Measurements from ENCODE around the gene CD99L2. TPM values are rescaled to one million over a fixed set of nuclear protein-coding genes. Genes with fewer than 3 reads are reported as not detected.

Gene CD99L2
- total RNA-seq, 1 experiment from 2014 or later = 156 TPM

DNA sequence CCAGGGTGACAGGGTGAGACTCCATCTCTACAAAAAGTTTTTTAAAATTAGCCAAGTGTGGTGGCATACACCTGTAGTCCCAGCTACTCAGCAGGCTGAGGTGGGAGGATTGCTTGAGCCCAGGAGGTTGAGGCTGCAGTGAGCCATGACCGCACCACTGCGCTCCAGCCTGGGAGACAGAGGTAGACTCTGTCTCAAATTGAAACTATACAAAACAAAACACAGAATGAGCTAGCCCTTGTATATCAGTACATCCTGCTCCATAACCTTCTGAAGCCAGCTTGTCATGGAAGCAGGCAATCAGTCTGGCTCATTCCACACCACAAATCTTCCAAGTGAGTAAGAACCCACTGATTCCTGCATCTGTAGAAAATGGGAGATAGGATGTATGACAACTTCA lies 49.0 kb downstream of the CD99L2 start:
- ChIA-PET POLR2A (interaction anchor here (0.5 kb wide), 1 partner anchor 8 kb away, joined by 3 read pairs; no protein-coding TSS in a partner anchor), CTCF (no interaction called here)
- Histone ChIP-seq H3K27ac (ENCODE audit: low read length) (peak overlapping the region; percentile 84), H3K36me3 (ENCODE audit: control insufficient read depth, insufficient read depth, low read length) (no peaks in the 10 kb centered on the region), H3K27me3 (ENCODE audit: control insufficient read depth, insufficient read depth, low read length) (no peaks in the 10 kb centered on the region), H3K9me3 (ENCODE audit: control insufficient read depth, insufficient read depth, low read depth, low read length) (no peaks in the 10 kb centered on the region), H3K4me3 (ENCODE audit: low read depth in 2 of 2, low read length in 2 of 2) (no peak overlapping the region), H3K4me1 (ENCODE audit: control insufficient read depth, insufficient read depth, low read length) (peaks cover 45% of the 10 kb centered on the region)
- TF ChIP-seq SIN3A (IDR thresholded peaks at IDR 0.05; ENCODE audit: borderline replicate concordance, insufficient read depth, low read depth, low read length) = no peak
- intact Hi-C loops (cut with micrococcal nuclease; ENCODE audit: unreplicated experiment) (no loop called here), in situ Hi-C loops (cut with HindIII; ENCODE audit: low pct_unique_long_range_greater_than_20kb, low sequenced_read_pairs) (no loop called here)
- ATAC-seq (peak; percentile 38), DNase-seq (ENCODE audit: low read depth, low spot score) (no peak)
- BruUV-seq (replicated peaks) = no TSS peak

DNA sequence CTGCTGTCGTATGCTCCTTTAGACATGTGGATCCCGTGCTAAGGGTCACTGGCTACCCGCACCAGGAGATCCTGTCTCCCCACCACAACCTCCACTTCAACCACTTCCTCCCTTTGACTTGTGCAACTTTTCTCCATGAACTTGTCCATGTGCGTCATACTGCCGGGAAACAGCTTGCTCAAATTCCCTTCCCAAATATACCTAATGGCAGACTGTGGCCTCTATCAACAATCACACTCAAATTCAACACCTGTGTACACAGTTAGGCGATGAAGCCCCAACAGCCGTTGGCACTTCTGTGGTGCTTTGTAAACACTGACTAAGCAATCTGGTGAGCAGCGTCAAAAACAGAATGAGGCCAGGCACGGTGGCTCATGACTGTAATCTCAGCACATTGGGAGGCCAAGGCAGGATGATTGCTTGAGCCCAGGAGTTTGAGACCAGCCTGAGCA lies 49.5 kb downstream of the CD99L2 start:
- no peaks in the 10 kb centered on the region for H3K36me3 ChIP-seq (ENCODE audit: control insufficient read depth, insufficient read depth, low read length)
- TF ChIP-seq POLR2AphosphoS5 (IDR thresholded peaks at IDR 0.05; ENCODE audit: low read depth, low read length) (peak; percentile 87), TCF7L2 (IDR thresholded peaks at IDR 0.05; ENCODE audit: low read depth, low read length) (no peak)
- TF ChIP-seq, protein P1, sequence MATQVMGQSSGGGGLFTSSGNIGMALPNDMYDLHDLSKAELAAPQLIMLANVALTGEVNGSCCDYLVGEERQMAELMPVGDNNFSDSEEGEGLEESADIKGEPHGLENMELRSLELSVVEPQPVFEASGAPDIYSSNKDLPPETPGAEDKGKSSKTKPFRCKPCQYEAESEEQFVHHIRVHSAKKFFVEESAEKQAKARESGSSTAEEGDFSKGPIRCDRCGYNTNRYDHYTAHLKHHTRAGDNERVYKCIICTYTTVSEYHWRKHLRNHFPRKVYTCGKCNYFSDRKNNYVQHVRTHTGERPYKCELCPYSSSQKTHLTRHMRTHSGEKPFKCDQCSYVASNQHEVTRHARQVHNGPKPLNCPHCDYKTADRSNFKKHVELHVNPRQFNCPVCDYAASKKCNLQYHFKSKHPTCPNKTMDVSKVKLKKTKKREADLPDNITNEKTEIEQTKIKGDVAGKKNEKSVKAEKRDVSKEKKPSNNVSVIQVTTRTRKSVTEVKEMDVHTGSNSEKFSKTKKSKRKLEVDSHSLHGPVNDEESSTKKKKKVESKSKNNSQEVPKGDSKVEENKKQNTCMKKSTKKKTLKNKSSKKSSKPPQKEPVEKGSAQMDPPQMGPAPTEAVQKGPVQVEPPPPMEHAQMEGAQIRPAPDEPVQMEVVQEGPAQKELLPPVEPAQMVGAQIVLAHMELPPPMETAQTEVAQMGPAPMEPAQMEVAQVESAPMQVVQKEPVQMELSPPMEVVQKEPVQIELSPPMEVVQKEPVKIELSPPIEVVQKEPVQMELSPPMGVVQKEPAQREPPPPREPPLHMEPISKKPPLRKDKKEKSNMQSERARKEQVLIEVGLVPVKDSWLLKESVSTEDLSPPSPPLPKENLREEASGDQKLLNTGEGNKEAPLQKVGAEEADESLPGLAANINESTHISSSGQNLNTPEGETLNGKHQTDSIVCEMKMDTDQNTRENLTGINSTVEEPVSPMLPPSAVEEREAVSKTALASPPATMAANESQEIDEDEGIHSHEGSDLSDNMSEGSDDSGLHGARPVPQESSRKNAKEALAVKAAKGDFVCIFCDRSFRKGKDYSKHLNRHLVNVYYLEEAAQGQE (IDR thresholded peaks at IDR 0.05; ENCODE audit: insufficient read depth in 1 of 2, low read depth in 2 of 2, low read length in 1 of 2) = no peak
- H3K27me3 ChIP-seq (ENCODE audit: control insufficient read depth, insufficient read depth, low read length) = no peaks in the 10 kb centered on the region
- peaks cover 49% of the 10 kb centered on the region for H3K4me1 ChIP-seq (ENCODE audit: control insufficient read depth, insufficient read depth, low read length)
- POLR2A ChIA-PET = no interaction called here
- intact Hi-C loops (cut with micrococcal nuclease; ENCODE audit: unreplicated experiment) = no loop called here
- ATAC-seq (peak; percentile 95), DNase-seq (ENCODE audit: low read depth, low spot score) (peak; percentile 95)
- in situ Hi-C loops (cut with HindIII; ENCODE audit: low pct_unique_long_range_greater_than_20kb, low sequenced_read_pairs) = no loop called here
- peak overlapping the region; percentile 84 for H3K27ac ChIP-seq (ENCODE audit: low read length)
- BruUV-seq (replicated peaks) = no TSS peak
- no peaks in the 10 kb centered on the region for H3K9me3 ChIP-seq (ENCODE audit: control insufficient read depth, insufficient read depth, low read depth, low read length)
- H3K4me3 ChIP-seq (ENCODE audit: low read depth in 2 of 2, low read length in 2 of 2) = no peak overlapping the region
- CTCF ChIA-PET = no interaction called here

DNA sequence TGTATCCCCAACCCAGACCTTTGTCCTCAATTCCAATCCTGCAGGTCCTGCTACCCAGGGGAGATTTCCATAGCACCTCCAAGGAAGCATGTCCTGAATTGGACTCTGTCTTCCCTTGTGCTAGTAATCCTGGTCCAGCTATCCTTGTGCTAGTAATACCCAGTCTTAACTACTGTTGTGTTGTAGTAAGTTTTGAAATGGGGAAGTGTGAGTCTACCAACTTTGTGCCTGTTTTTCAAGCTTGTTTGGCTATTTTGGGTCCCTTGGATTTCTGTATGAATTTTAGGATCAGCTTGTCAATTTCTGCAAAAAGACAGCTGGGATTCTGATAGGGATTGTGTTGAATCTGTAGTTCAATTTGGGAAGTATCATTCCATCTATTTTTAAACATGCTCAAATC lies 51.4 kb downstream of the CD99L2 start:
- H3K4me3 ChIP-seq (ENCODE audit: low read depth in 2 of 2, low read length in 2 of 2) = no peak overlapping the region
- H3K27ac ChIP-seq (ENCODE audit: low read length) = peak overlapping the region; percentile 84
- H3K27me3 ChIP-seq (ENCODE audit: control insufficient read depth, insufficient read depth, low read length) = no peaks in the 10 kb centered on the region
- peaks cover 56% of the 10 kb centered on the region for H3K4me1 ChIP-seq (ENCODE audit: control insufficient read depth, insufficient read depth, low read length)
- no peaks in the 10 kb centered on the region for H3K9me3 ChIP-seq (ENCODE audit: control insufficient read depth, insufficient read depth, low read depth, low read length)
- no peak for ATAC-seq
- no TSS peak for BruUV-seq (replicated peaks)
- TF ChIP-seq, protein P2, sequence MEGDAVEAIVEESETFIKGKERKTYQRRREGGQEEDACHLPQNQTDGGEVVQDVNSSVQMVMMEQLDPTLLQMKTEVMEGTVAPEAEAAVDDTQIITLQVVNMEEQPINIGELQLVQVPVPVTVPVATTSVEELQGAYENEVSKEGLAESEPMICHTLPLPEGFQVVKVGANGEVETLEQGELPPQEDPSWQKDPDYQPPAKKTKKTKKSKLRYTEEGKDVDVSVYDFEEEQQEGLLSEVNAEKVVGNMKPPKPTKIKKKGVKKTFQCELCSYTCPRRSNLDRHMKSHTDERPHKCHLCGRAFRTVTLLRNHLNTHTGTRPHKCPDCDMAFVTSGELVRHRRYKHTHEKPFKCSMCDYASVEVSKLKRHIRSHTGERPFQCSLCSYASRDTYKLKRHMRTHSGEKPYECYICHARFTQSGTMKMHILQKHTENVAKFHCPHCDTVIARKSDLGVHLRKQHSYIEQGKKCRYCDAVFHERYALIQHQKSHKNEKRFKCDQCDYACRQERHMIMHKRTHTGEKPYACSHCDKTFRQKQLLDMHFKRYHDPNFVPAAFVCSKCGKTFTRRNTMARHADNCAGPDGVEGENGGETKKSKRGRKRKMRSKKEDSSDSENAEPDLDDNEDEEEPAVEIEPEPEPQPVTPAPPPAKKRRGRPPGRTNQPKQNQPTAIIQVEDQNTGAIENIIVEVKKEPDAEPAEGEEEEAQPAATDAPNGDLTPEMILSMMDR (IDR thresholded peaks at IDR 0.05) = no peak
- TF ChIP-seq, protein P1 (IDR thresholded peaks at IDR 0.05; ENCODE audit: insufficient read depth in 1 of 2, low read depth in 2 of 2, low read length in 1 of 2) = no peak
- no peak for TF ChIP-seq TCF7L2 (IDR thresholded peaks at IDR 0.05; ENCODE audit: low read depth, low read length)
- no peak for TF ChIP-seq SIN3A (IDR thresholded peaks at IDR 0.05; ENCODE audit: borderline replicate concordance, insufficient read depth, low read depth, low read length)
- no peak for TF ChIP-seq POLR2AphosphoS5 (IDR thresholded peaks at IDR 0.05; ENCODE audit: low read depth, low read length)
- no peaks in the 10 kb centered on the region for H3K36me3 ChIP-seq (ENCODE audit: control insufficient read depth, insufficient read depth, low read length)
- DNase-seq (ENCODE audit: low read depth, low spot score) = no peak
- in situ Hi-C loops (cut with HindIII; ENCODE audit: low pct_unique_long_range_greater_than_20kb, low sequenced_read_pairs) (no loop called here), intact Hi-C loops (cut with micrococcal nuclease; ENCODE audit: unreplicated experiment) (no loop called here)
- CTCF ChIA-PET = interaction anchor here (0.5 kb wide), 1 partner anchor 44 kb away, joined by 7 read pairs; no protein-coding TSS in a partner anchor
- POLR2A ChIA-PET = interaction anchor here (0.6 kb wide), 1 partner anchor 553 kb away, joined by 14 read pairs; no protein-coding TSS in a partner anchor
